Dermis microvascular lymphatic vessel endothelial cell (primary cell): Measurements from ENCODE around the gene CRACR2A. TPM values are rescaled to one million over a fixed set of nuclear protein-coding genes. Genes with fewer than 3 reads are reported as not detected.

Source experiments
- DNase-seq, 2 donors: peaks; one replicate each; pipeline versions ENCODE4 v3.0.0 to v3.0.0-alpha.2; 2010; ENCODE audit warnings: low read depth in 2 of 2
- total RNA-seq: library from RNA; depleted of rRNA; stranded (reverse); fragments of >200 nt; gene quantifications from 2 replicates; pipeline ENCODE4 v1.2.1, GENCODE V29; 2014

Gene CRACR2A
- total RNA-seq, 1 donor from 2014 or later, result 15.4 TPM

- DNase-seq, result peak; percentile 69 to 75
These were observed 706 bp downstream of the CRACR2A start for GRCh38 chr12:3752096-3752709.

- DNase-seq, result no peak
These were observed 1.5 kb downstream of the CRACR2A start for GRCh38 chr12:3751151-3752095.

- DNase-seq, result no peak
These were observed 2.3 kb downstream of the CRACR2A start for GRCh38 chr12:3750616-3751015.

- DNase-seq, result peak in 1 of 2 donors; percentile 10
These were observed 4.3 kb downstream of the CRACR2A start for GRCh38 chr12:3748620-3749019.

- DNase-seq, result no peak
These were observed 4.8 kb downstream of the CRACR2A start for GRCh38 chr12:3747976-3748619.

GRCh38 chr12:3747543-3747942 lies 5.4 kb downstream of the CRACR2A start:
- no peak for DNase-seq

- DNase-seq, result no peak
These were observed 6.2 kb downstream of the CRACR2A start for GRCh38 chr12:3746758-3747157.

- no peak for DNase-seq
These were observed 7.8 kb downstream of the CRACR2A start for GRCh38 chr12:3745152-3745551.

GRCh38 chr12:3744229-3744901 lies 8.5 kb downstream of the CRACR2A start:
- DNase-seq, result no peak

GRCh38 chr12:3743803-3744202 lies 9.1 kb downstream of the CRACR2A start:
- no peak for DNase-seq

GRCh38 chr12:3741882-3742672 lies 10.8 kb downstream of the CRACR2A start:
- DNase-seq, result no peak

GRCh38 chr12:3740480-3741231 lies 12.3 kb downstream of the CRACR2A start:
- DNase-seq, result no peak

- DNase-seq, result no peak
These were observed 17.5 kb downstream of the CRACR2A start for GRCh38 chr12:3735432-3735831.

GRCh38 chr12:3732901-3733300 lies 20.0 kb downstream of the CRACR2A start:
- no peak for DNase-seq

- no peak for DNase-seq
These were observed 22.8 kb downstream of the CRACR2A start for GRCh38 chr12:3730111-3730510.

- DNase-seq, result no peak
These were observed 24.2 kb downstream of the CRACR2A start for GRCh38 chr12:3728686-3729085.

GRCh38 chr12:3727877-3728632 lies 24.9 kb downstream of the CRACR2A start:
- DNase-seq, result no peak

- DNase-seq, result no peak
These were observed 25.6 kb downstream of the CRACR2A start for GRCh38 chr12:3727354-3727753.

GRCh38 chr12:3726456-3726855 lies 26.5 kb downstream of the CRACR2A start:
- DNase-seq, result peak; percentile 76 to 89
